Stimulated activated CD8-positive, alpha-beta memory T cell treated with anti-CD3 and anti-CD28 coated beads, Interleukin-12 subunit alpha, Interleukin-12 subunit beta, amount 100 ng/mL, for 4 hours (primary cell): ENCODE results near the gene SLX9.
"Not testable (repeated sequence)": the region's sequence is repeated elsewhere in the genome, so short reads cannot be mapped to it uniquely, and the experiment has no call there.

Source experiments
- DNase-seq: peaks from one replicate; pipeline ENCODE4 v3.0.0-alpha.2; 2020; ENCODE audit warnings: low read depth

SLX9 gene

GRCh38 chr21:45019076-45019886 is 79.5 kb downstream of the SLX9 start:
- DNase-seq, result no peak

GRCh38 chr21:45019887-45020537 is 80.2 kb downstream of the SLX9 start:
- no peak for DNase-seq

DNA sequence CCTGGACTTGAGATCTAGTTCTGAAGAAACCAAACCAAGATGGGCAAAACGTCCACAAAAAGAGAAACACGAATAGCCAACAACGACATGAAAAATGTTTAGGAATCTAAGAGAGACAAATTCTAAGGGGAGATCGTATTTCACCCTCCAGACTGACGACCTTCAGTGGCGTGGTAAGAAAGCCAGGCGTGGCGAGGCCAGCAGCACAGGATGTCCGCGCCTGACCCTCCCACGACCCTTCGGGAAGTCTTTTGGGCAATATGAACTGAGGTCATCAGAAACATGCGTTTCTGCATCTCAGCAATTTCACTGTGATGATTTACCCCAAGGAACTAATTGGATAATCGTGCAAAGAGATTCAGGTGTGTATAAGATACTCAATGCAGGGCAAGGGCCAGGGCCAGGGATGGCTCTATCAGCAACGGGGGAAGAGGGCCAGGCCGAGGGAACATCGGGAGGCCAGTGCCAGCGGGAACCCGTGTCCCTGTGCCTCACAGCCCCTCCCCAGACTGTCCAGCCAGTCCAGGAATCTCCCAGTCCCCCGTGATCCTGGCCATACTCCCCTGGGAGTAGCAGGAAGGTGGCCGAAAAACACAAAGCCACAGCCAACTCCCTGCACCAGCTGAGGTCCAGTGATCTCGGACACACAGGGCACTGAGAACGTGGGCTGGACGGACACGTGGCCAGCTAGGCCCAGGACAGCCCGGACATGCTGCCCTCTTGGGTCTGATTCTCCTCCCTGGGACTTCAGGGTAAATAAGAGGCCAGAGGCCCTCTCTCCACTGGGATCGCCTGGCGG is 81.0 kb downstream of the SLX9 start:
- no peak for DNase-seq

- no peak for DNase-seq
Observed at GRCh38 chr21:45021428-45022347, 81.9 kb downstream of the SLX9 start.

GRCh38 chr21:45022348-45022675 is 82.5 kb downstream of the SLX9 start:
- DNase-seq, result no peak

GRCh38 chr21:45022736-45023135 is 82.9 kb downstream of the SLX9 start:
- no peak for DNase-seq

- not testable (repeated sequence) for DNase-seq
Observed at GRCh38 chr21:45024516-45024915, 84.7 kb downstream of the SLX9 start.

DNA sequence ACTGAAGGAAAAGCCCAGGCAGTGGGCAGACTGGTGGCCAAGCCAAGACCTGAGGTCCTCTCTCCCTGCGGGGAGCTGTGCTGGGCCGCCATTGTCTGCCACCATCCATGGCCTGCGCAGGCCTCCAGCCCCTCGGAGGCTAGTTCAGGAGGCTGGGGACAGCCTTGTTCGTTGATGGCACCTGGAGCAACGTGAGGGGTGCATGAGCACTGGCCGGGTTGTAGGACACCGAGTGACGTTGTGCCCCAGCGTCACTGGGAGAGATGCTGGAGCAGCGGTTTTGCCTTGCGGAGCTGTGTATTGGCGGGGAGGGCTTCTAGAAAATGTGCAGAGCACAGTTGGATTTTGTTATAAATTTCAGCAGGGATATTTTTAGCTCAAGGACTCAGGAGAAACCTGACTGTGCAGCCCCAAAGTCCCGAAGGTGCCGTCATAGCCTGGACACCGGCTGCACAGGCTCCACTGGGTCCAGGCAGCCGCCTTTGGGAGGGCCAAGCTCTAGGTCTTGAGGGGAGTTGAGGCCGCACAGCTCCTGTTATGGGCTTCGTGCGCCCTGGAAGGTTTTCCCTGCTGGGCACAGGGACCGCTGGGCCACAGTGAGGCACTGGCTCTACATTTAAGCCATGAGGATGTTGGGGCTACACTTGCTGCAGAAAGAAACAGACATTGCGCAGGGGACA is 86.4 kb downstream of the SLX9 start:
- no peak for DNase-seq
